GM23248 (cell line): ENCODE measurements around the gene ATP5PD. TPM values are rescaled to one million over a fixed set of nuclear protein-coding genes. Genes with fewer than 3 reads are reported as not detected.

Source experiments
- DNase-seq: peaks from one replicate; pipeline ENCODE4 v3.0.0-alpha.2; 2015
- H2AFZ ChIP-seq: fragments of 200-600 bp; sonication (generic); 2 replicates; pipeline ENCODE4 v1.6.1; 2016; ENCODE audit warnings: antibody characterized with exemption
- H3F3A ChIP-seq: fragments of 200-600 bp; sonication (generic); 2 replicates; pipeline ENCODE4 v1.6.1; 2016; ENCODE audit warnings: mild to moderate bottlenecking, antibody characterized with exemption, mixed run types; ENCODE audit not compliant: insufficient read depth
- H3K27ac ChIP-seq: fragments of 200-600 bp; sonication (generic); 2 replicates; pipeline ENCODE4 v1.5.1; 2016; ENCODE audit warnings: mild to moderate bottlenecking
- H3K27me3 ChIP-seq: fragments of 200-600 bp; sonication (generic); replicated peaks from 2 replicates; pipeline ENCODE4 v1.6.1; 2016; ENCODE audit warnings: mild to moderate bottlenecking; ENCODE audit not compliant: insufficient read depth
- H3K36me3 ChIP-seq: fragments of 200-600 bp; sonication (generic); 2 replicates; pipeline ENCODE4 v1.6.1; 2016; ENCODE audit warnings: low read depth, mild to moderate bottlenecking
- H3K4me1 ChIP-seq: fragments of 200-600 bp; sonication (generic); 2 replicates; pipeline ENCODE4 v1.6.1; 2016; ENCODE audit warnings: mild to moderate bottlenecking; ENCODE audit not compliant: insufficient read depth
- H3K4me2 ChIP-seq: fragments of 200-600 bp; sonication (generic); one replicate; pipeline ENCODE4 v1.6.1; 2016; ENCODE audit warnings: mild to moderate bottlenecking; ENCODE audit not compliant: unreplicated experiment
- H3K4me3 ChIP-seq: fragments of 200-600 bp; sonication (generic); 2 replicates; pipeline ENCODE4 v1.5.1; 2016; ENCODE audit warnings: mild to moderate bottlenecking
- H3K79me2 ChIP-seq: fragments of 200-600 bp; sonication (generic); 2 replicates; pipeline ENCODE4 v1.6.1; 2016; ENCODE audit warnings: mild to moderate bottlenecking; ENCODE audit not compliant: insufficient read depth
- H3K9ac ChIP-seq: fragments of 200-600 bp; sonication (generic); 2 replicates; pipeline ENCODE4 v1.6.1; 2016; ENCODE audit warnings: mild to moderate bottlenecking
- H3K9me2 ChIP-seq: fragments of 200-600 bp; sonication (generic); 2 replicates; pipeline ENCODE4 v1.6.1; 2016; ENCODE audit warnings: mixed run types, mild to moderate bottlenecking, moderate library complexity; ENCODE audit not compliant: insufficient read depth
- H3K9me3 ChIP-seq: fragments of 200-600 bp; sonication (generic); one replicate; pipeline ENCODE4 v1.6.1; 2017; ENCODE audit warnings: low read depth
- H4K20me1 ChIP-seq: fragments of 200-600 bp; sonication (generic); 2 replicates; pipeline ENCODE4 v1.6.0; 2016; ENCODE audit not compliant: insufficient read depth
- EZH2 ChIP-seq: fragments of 200-600 bp; sonication (generic); IDR thresholded peaks from 2 replicates; pipeline ENCODE4 v1.6.1; 2018; ENCODE audit warnings: antibody characterized with exemption, mild to moderate bottlenecking; ENCODE audit not compliant: insufficient read depth, poor library complexity, severe bottlenecking
- EZH2phosphoT487 ChIP-seq: fragments of 200-600 bp; sonication (generic); IDR thresholded peaks from 2 replicates; pipeline ENCODE4 v1.6.1; 2018; ENCODE audit warnings: antibody characterized with exemption, moderate library complexity, mild to moderate bottlenecking, low read depth; ENCODE audit not compliant: insufficient read depth
- WGBS, 2 experiments: methylation state at CpG; one replicate each; pipeline ENCODE4 v1.1.6; 2015 to 2017; ENCODE audit warnings: low lambda C conversion rate in 2 of 2, low coverage in 1 of 2; ENCODE audit errors: missing lambda C conversion rate in 2 of 2; 5-methylcytosine and 5-hydroxymethylcytosine counted together
- in situ Hi-C: fragments of 300-500 bp; cut with MboI; formaldehyde crosslinking; loops from 2 replicates; pipeline ENCODE4 v1.15.0; 2020
- polyA plus RNA-seq: library from polyadenylated mRNA; unstranded; fragments of >200 nt; fragmentation: Nextera tagmentation; extraction: Ambion mirVana; gene quantifications from 2 replicates; pipeline ENCODE4 v1.2.1, GENCODE V29; 2016
- total RNA-seq: library from RNA; depleted of rRNA; stranded (reverse); fragments of >200 nt; shearing (Covaris generic); gene quantifications from 2 replicates; pipeline ENCODE4 v1.2.3, GENCODE V29; 2014; rRNA removed

The ATP5PD gene
- total RNA-seq = 215 and 287 TPM in 2 replicates
- polyA plus RNA-seq = 511 and 522 TPM in 2 replicates

DNA sequence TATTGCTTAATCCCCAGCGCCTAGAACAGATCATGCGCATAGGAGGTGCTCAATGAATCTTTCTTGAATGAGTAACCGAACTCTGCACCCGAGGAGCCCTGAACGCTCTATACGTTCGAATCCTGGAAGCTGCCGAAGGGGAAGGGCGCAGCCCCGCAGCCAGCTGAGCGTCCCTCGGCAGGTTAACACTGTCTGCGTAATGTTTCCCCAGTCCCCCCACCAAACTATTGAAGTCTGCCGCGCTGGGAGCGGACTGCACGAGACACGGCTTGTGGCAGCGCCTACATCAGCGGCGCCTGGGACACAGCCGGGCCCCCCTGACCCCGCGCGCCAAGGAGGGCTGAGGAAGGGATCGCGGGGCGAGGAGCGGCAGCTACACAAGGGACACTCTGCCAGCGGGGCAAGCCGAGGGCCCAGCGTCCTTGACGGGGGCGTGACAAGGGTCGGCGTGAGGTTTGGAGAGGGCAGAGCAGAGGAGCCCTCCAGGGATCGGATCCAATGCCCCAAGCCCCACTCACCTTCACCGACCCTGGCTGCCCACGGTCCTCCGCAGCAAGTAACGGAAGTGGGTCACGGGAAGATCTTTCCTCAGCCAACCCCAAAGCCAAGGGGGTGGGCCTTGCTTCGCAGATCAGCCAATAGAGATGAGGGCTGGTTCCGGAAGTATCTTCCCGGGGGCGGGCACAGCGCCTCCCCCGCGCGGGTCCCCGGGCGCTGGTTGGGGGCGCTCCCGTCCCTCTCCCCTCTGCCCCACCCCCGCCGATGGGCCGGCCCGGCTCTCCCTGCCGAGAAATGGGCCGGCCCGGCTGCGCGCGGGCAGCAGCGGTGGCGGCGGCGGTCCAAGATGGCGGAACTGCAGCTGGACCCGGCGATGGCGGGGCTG lies at the start of gene ATP5PD, which contains the start of gene KCTD2:
Gene ATP5PD (minus strand): TSS at position 563 of the 883 bp plus-strand sequence. CDS start 4,319 bp downstream, outside the sequence.
Gene KCTD2 (plus strand): TSS at position 819 of the 883 bp plus-strand sequence. CDS start 26 bp downstream, at position 845.
- in situ Hi-C loops = no loop called here
- Histone ChIP-seq H3K9me3 (no peaks in the 10 kb centered on the region), H3K9me2 (no peaks in the 10 kb centered on the region), H3F3A (peaks cover 17% of the 10 kb centered on the region), H3K27ac (peak within 1 kb of the TSS; percentile 97), H3K9ac (peak within 1 kb of the TSS; percentile 95), H3K4me2 (peak within 1 kb of the TSS; percentile 98), H2AFZ (peak within 1 kb of the TSS; percentile 69), H3K79me2 (peaks cover 70% of the 10 kb centered on the region), H3K4me1 (peaks cover 10% of the 10 kb centered on the region; the same call in 1 of the 2 replicates), H4K20me1 (no peaks in the 10 kb centered on the region), H3K4me3 (peak within 1 kb of the TSS; percentile 82), H3K36me3 (peaks cover 3% of the 10 kb centered on the region; the same call in 1 of the 2 replicates), H3K27me3 (no peaks in the 10 kb centered on the region)
- TF ChIP-seq EZH2phosphoT487 = no peak
- no peak for TF ChIP-seq EZH2
- peak; percentile 98 for DNase-seq
- WGBS, 2 experiments = 1 to 2% methylated on average over 58 to 59 of the region's 72 CpGs

- peak overlapping the region; percentile 8 for H3K4me2 ChIP-seq
- no peaks in the 10 kb centered on the region for H3K9me2 ChIP-seq
- no peak overlapping the region for H3K9ac ChIP-seq
- no peaks in the 10 kb centered on the region for H4K20me1 ChIP-seq
- H3K27me3 ChIP-seq = no peaks in the 10 kb centered on the region
- H3K27ac ChIP-seq = no peak overlapping the region
- no peak overlapping the region for H2AFZ ChIP-seq
- no peak overlapping the region for H3K4me3 ChIP-seq
- in situ Hi-C loops = no loop called here
- peak; percentile 74 for DNase-seq
- 53 to 56% methylated on average over 9 to 14 of the region's 14 CpGs for WGBS, 2 experiments
- H3K9me3 ChIP-seq = no peaks in the 10 kb centered on the region
- TF ChIP-seq EZH2phosphoT487 (no peak), EZH2 (no peak)
- no peaks in the 10 kb centered on the region for H3K79me2 ChIP-seq
- peaks cover 8% of the 10 kb centered on the region for H3K4me1 ChIP-seq
- H3F3A ChIP-seq = no peaks in the 10 kb centered on the region
- H3K36me3 ChIP-seq = no peaks in the 10 kb centered on the region
These were observed 49.4 kb upstream of the ATP5PD start for GRCh38 chr17:75096082-75096625.

GRCh38 chr17:75094871-75095399 lies 48.2 kb upstream of the ATP5PD start:
- H3F3A ChIP-seq = no peaks in the 10 kb centered on the region
- 74 to 75% methylated on average over 16 of the region's 16 CpGs for WGBS, 2 experiments

GRCh38 chr17:75093548-75094158 lies 46.9 kb upstream of the ATP5PD start:
- Histone ChIP-seq H3K9ac (no peak overlapping the region), H2AFZ (no peak overlapping the region), H3K36me3 (no peaks in the 10 kb centered on the region), H3K27me3 (no peaks in the 10 kb centered on the region), H3K9me3 (no peaks in the 10 kb centered on the region), H4K20me1 (no peaks in the 10 kb centered on the region), H3F3A (no peaks in the 10 kb centered on the region), H3K4me1 (peaks cover 8% of the 10 kb centered on the region), H3K27ac (no peak overlapping the region), H3K9me2 (no peaks in the 10 kb centered on the region), H3K79me2 (no peaks in the 10 kb centered on the region), H3K4me2 (no peak overlapping the region), H3K4me3 (no peak overlapping the region)
- WGBS, 2 experiments = 83 to 88% methylated on average over 18 of the region's 18 CpGs
- no peak for TF ChIP-seq EZH2phosphoT487
- no peak for TF ChIP-seq EZH2
- no peak for DNase-seq
- in situ Hi-C loops = no loop called here

More at GRCh38 chr17:75094871-75095399, 48.2 kb upstream of the ATP5PD start:
- H3K27ac ChIP-seq = no peak overlapping the region
- H3K79me2 ChIP-seq = no peaks in the 10 kb centered on the region
- no peaks in the 10 kb centered on the region for H3K9me3 ChIP-seq
- no peaks in the 10 kb centered on the region for H3K9me2 ChIP-seq
- no peak overlapping the region for H2AFZ ChIP-seq
- TF ChIP-seq EZH2phosphoT487 (no peak), EZH2 (no peak)
- in situ Hi-C loops = no loop called here
- no peak overlapping the region for H3K4me3 ChIP-seq
- no peak for DNase-seq
- no peaks in the 10 kb centered on the region for H3K27me3 ChIP-seq
- no peaks in the 10 kb centered on the region for H3K36me3 ChIP-seq
- H3K9ac ChIP-seq = no peak overlapping the region
- no peaks in the 10 kb centered on the region for H4K20me1 ChIP-seq
- H3K4me1 ChIP-seq = peaks cover 8% of the 10 kb centered on the region
- no peak overlapping the region for H3K4me2 ChIP-seq
